ENCODE measurements around the gene TEAD2.

- TF ChIP-seq CTCF (IDR thresholded peaks at IDR 0.05) = no peak
- no peak for TF ChIP-seq EZH2 (IDR thresholded peaks at IDR 0.05; ENCODE audit: borderline replicate concordance, insufficient read depth, low read depth, low read length, poor library complexity, severe bottlenecking)
Measured at GRCh38 chr19:49378512-49378911, 16.3 kb upstream of the TEAD2 start.

Measured in B cell (primary cell).